PFSK-1 (cell line): ENCODE data around the gene MTFR2.

Experiments used
- POLR2AphosphoS5 ChIP-seq: IDR thresholded peaks from 2 replicates; pipeline ENCODE4 v1.6.1; 2012; ENCODE audit warnings: low read depth, mild to moderate bottlenecking, control low read depth, low read length, moderate library complexity
- SIN3A ChIP-seq: IDR thresholded peaks from 2 replicates; pipeline ENCODE4 v1.6.1; 2012; ENCODE audit warnings: mild to moderate bottlenecking, low read length, moderate library complexity, borderline replicate concordance; ENCODE audit not compliant: insufficient read depth
- TAF1 ChIP-seq: IDR thresholded peaks from 2 replicates; pipeline ENCODE4 v1.6.1; 2012; ENCODE audit warnings: low read length, control low read depth, borderline replicate concordance; ENCODE audit not compliant: insufficient read depth

DNA sequence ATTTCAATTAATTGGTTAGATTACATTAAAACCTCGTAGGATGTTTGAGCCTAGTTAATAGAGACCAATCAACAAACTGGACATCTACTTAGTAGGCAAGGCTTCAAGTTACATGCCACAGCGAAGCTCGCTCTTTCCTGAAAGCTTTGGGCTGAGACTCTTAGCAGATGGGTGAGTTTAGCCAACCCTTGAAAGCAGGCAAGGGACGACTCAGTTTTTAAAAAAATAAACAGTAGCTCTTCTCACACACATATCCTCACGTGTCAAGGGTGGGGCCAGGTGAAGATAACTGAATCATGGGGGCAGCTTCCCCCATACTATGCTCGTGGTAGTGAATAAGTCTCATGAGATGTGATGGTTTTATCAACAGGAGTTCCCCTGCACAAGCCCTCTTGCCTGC lies 775 bp downstream of the MTFR2 start:
- TF ChIP-seq TAF1 = no peak
- TF ChIP-seq SIN3A = no peak
- no peak for TF ChIP-seq POLR2AphosphoS5
